GM23248 (cell line): Measurements from ENCODE around the gene PORCN. TPM values are rescaled to one million over a fixed set of nuclear protein-coding genes. Genes with fewer than 3 reads are reported as not detected.
A peak's percentile ranks its signal among the peaks of the same experiment; 100 is the strongest.
"Not testable (repeated sequence)": the region's sequence is repeated elsewhere in the genome, so short reads cannot be mapped to it uniquely, and the experiment has no call there.

Experiments used
- DNase-seq: peaks from one replicate; pipeline ENCODE4 v3.0.0-alpha.2; 2015
- H2AFZ ChIP-seq: fragments of 200-600 bp; sonication (generic); 2 replicates; pipeline ENCODE4 v1.6.1; 2016; ENCODE audit warnings: antibody characterized with exemption
- H3F3A ChIP-seq: fragments of 200-600 bp; sonication (generic); 2 replicates; pipeline ENCODE4 v1.6.1; 2016; ENCODE audit warnings: mild to moderate bottlenecking, antibody characterized with exemption, mixed run types; ENCODE audit not compliant: insufficient read depth
- H3K27ac ChIP-seq: fragments of 200-600 bp; sonication (generic); 2 replicates; pipeline ENCODE4 v1.5.1; 2016; ENCODE audit warnings: mild to moderate bottlenecking
- H3K27me3 ChIP-seq: fragments of 200-600 bp; sonication (generic); replicated peaks from 2 replicates; pipeline ENCODE4 v1.6.1; 2016; ENCODE audit warnings: mild to moderate bottlenecking; ENCODE audit not compliant: insufficient read depth
- H3K36me3 ChIP-seq: fragments of 200-600 bp; sonication (generic); 2 replicates; pipeline ENCODE4 v1.6.1; 2016; ENCODE audit warnings: low read depth, mild to moderate bottlenecking
- H3K4me1 ChIP-seq: fragments of 200-600 bp; sonication (generic); 2 replicates; pipeline ENCODE4 v1.6.1; 2016; ENCODE audit warnings: mild to moderate bottlenecking; ENCODE audit not compliant: insufficient read depth
- H3K4me2 ChIP-seq: fragments of 200-600 bp; sonication (generic); one replicate; pipeline ENCODE4 v1.6.1; 2016; ENCODE audit warnings: mild to moderate bottlenecking; ENCODE audit not compliant: unreplicated experiment
- H3K4me3 ChIP-seq: fragments of 200-600 bp; sonication (generic); 2 replicates; pipeline ENCODE4 v1.5.1; 2016; ENCODE audit warnings: mild to moderate bottlenecking
- H3K79me2 ChIP-seq: fragments of 200-600 bp; sonication (generic); 2 replicates; pipeline ENCODE4 v1.6.1; 2016; ENCODE audit warnings: mild to moderate bottlenecking; ENCODE audit not compliant: insufficient read depth
- H3K9ac ChIP-seq: fragments of 200-600 bp; sonication (generic); 2 replicates; pipeline ENCODE4 v1.6.1; 2016; ENCODE audit warnings: mild to moderate bottlenecking
- H3K9me2 ChIP-seq: fragments of 200-600 bp; sonication (generic); 2 replicates; pipeline ENCODE4 v1.6.1; 2016; ENCODE audit warnings: mixed run types, mild to moderate bottlenecking, moderate library complexity; ENCODE audit not compliant: insufficient read depth
- H3K9me3 ChIP-seq: fragments of 200-600 bp; sonication (generic); one replicate; pipeline ENCODE4 v1.6.1; 2017; ENCODE audit warnings: low read depth
- H4K20me1 ChIP-seq: fragments of 200-600 bp; sonication (generic); 2 replicates; pipeline ENCODE4 v1.6.0; 2016; ENCODE audit not compliant: insufficient read depth
- EZH2 ChIP-seq: fragments of 200-600 bp; sonication (generic); IDR thresholded peaks from 2 replicates; pipeline ENCODE4 v1.6.1; 2018; ENCODE audit warnings: antibody characterized with exemption, mild to moderate bottlenecking; ENCODE audit not compliant: insufficient read depth, poor library complexity, severe bottlenecking
- EZH2phosphoT487 ChIP-seq: fragments of 200-600 bp; sonication (generic); IDR thresholded peaks from 2 replicates; pipeline ENCODE4 v1.6.1; 2018; ENCODE audit warnings: antibody characterized with exemption, moderate library complexity, mild to moderate bottlenecking, low read depth; ENCODE audit not compliant: insufficient read depth
- WGBS, 2 experiments: methylation state at CpG; one replicate each; pipeline ENCODE4 v1.1.6; 2015 to 2017; ENCODE audit warnings: low lambda C conversion rate in 2 of 2, low coverage in 1 of 2; ENCODE audit errors: missing lambda C conversion rate in 2 of 2; 5-methylcytosine and 5-hydroxymethylcytosine counted together
- in situ Hi-C: fragments of 300-500 bp; cut with MboI; formaldehyde crosslinking; loops from 2 replicates; pipeline ENCODE4 v1.15.0; 2020
- polyA plus RNA-seq: library from polyadenylated mRNA; unstranded; fragments of >200 nt; fragmentation: Nextera tagmentation; extraction: Ambion mirVana; gene quantifications from 2 replicates; pipeline ENCODE4 v1.2.1, GENCODE V29; 2016
- total RNA-seq: library from RNA; depleted of rRNA; stranded (reverse); fragments of >200 nt; shearing (Covaris generic); gene quantifications from 2 replicates; pipeline ENCODE4 v1.2.3, GENCODE V29; 2014

The PORCN gene
- total and polyA plus RNA-seq, 2 experiments from 2014 or later, result 20.3 to 32.2 TPM

GRCh38 chrX:48541140-48541814 lies 32.5 kb downstream of the PORCN start:
- in situ Hi-C loops, result no loop called here
- 79 to 85% methylated on average over 4 to 10 of the region's 10 CpGs for WGBS, 2 experiments
- Histone ChIP-seq H3K9ac (no peak overlapping the region), H3K27ac (no peak overlapping the region), H3K4me2 (no peak overlapping the region), H3K36me3 (no peaks in the 10 kb centered on the region), H3F3A (peaks cover 8% of the 10 kb centered on the region; the same call in 1 of the 2 replicates), H3K4me3 (no peak overlapping the region), H3K79me2 (peaks cover 25% of the 10 kb centered on the region), H4K20me1 (no peaks in the 10 kb centered on the region), H3K9me3 (no peaks in the 10 kb centered on the region), H3K27me3 (no peaks in the 10 kb centered on the region), H2AFZ (no peak overlapping the region), H3K9me2 (no peaks in the 10 kb centered on the region), H3K4me1 (peaks cover 6% of the 10 kb centered on the region; the same call in 1 of the 2 replicates)
- TF ChIP-seq EZH2 (no peak), EZH2phosphoT487 (no peak)
- no peak for DNase-seq

DNA sequence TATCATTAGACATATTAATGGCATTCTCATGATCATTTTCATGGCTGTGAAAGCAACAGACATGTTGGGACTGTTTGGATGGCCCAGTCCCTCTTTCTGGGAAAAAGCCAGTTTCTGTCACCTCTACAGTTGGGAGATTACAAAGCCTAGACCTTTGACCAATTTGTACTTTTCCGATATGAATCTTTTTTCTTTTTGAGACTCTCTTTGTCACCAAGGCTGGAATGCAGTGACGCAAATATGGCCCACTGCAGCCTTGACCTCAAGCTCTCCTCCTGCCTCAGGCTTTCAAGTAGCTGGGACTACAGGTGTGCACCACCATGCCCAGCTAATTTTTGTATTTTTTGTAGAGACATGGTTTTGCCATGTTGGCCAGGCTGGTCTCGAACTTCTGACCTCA lies 40.1 kb downstream of the PORCN start:
- 94 to 96% methylated on average over 3 of the region's 3 CpGs for WGBS, 2 experiments
- Histone ChIP-seq H3K27ac (no peak overlapping the region), H3K9me2 (no peaks in the 10 kb centered on the region), H3K9ac (no peak overlapping the region), H3K4me3 (no peak overlapping the region), H3K4me1 (no peaks in the 10 kb centered on the region), H3K36me3 (no peaks in the 10 kb centered on the region; the same call in 1 of the 2 replicates), H2AFZ (no peak overlapping the region), H3K79me2 (no peaks in the 10 kb centered on the region), H3F3A (no peaks in the 10 kb centered on the region), H3K9me3 (no peaks in the 10 kb centered on the region), H3K27me3 (no peaks in the 10 kb centered on the region), H4K20me1 (no peaks in the 10 kb centered on the region), H3K4me2 (no peak overlapping the region)
- TF ChIP-seq EZH2phosphoT487 (no peak), EZH2 (no peak)
- DNase-seq, result no peak
- in situ Hi-C loops, result no loop called here

GRCh38 chrX:48555731-48556325 lies 47.0 kb downstream of the PORCN start:
- in situ Hi-C loops, H3K4me2 ChIP-seq, H3K4me3 ChIP-seq, H4K20me1 ChIP-seq, H3K36me3 ChIP-seq, H3K27ac ChIP-seq, DNase-seq, H2AFZ ChIP-seq, H3K9me3 ChIP-seq, H3K79me2 ChIP-seq, H3K9me2 ChIP-seq, H3K27me3 ChIP-seq, H3K9ac ChIP-seq, H3K4me1 ChIP-seq: not testable (repeated sequence)
- WGBS, 2 experiments, result 86 to 87% methylated on average over 9 of the region's 9 CpGs
- H3F3A ChIP-seq, result peaks cover 12% of the 10 kb centered on the region; the same call in 1 of the 2 replicates

- Histone ChIP-seq H3K27ac (peak overlapping the region; percentile 60), H2AFZ (no peak overlapping the region), H3K27me3 (no peaks in the 10 kb centered on the region), H3K9ac (no peak overlapping the region), H3K9me2 (no peaks in the 10 kb centered on the region), H3K9me3 (no peaks in the 10 kb centered on the region), H3F3A (peaks cover 12% of the 10 kb centered on the region; the same call in 1 of the 2 replicates), H4K20me1 (no peaks in the 10 kb centered on the region), H3K36me3 (no peaks in the 10 kb centered on the region), H3K4me1 (peaks cover 9% of the 10 kb centered on the region), H3K79me2 (no peaks in the 10 kb centered on the region), H3K4me3 (no peak overlapping the region), H3K4me2 (no peak overlapping the region)
- DNase-seq, result peak; percentile 87
- 18 to 25% methylated on average over 4 of the region's 4 CpGs for WGBS, 2 experiments
- no peak for TF ChIP-seq EZH2
- no peak for TF ChIP-seq EZH2phosphoT487
- in situ Hi-C loops, result no loop called here
Observed at GRCh38 chrX:48558271-48558670, 49.5 kb downstream of the PORCN start.
